A673 (cell line): ENCODE results near the gene CCR4. TPM values are rescaled to one million over a fixed set of nuclear protein-coding genes. Genes with fewer than 3 reads are reported as not detected.

Experiments used
- BruUV-seq: library from RNA; stranded (reverse); fragments of 400-500 nt; replicated peaks from 2 replicates; lab custom pipeline; 2021; lab: Mats Ljungman, UMichigan
- CTCF ChIA-PET: fragments of 300-600 bp; sonication (Branson Sonifier 250); formaldehyde crosslinking; loops from one replicate; lab custom pipeline; 2022; ENCODE audit warnings: antibody characterized with exemption; lab: Charles Lee
- POLR2A ChIA-PET: fragments of 300-600 bp; sonication (Branson Sonifier 250); formaldehyde crosslinking; loops from one replicate; lab custom pipeline; 2022; ENCODE audit warnings: antibody characterized with exemption; ENCODE audit not compliant: low non-redundant PET; lab: Charles Lee
- DNase-seq: peaks from one replicate; pipeline ENCODE4 v3.0.0-alpha.2; 2015; ENCODE audit warnings: low spot score
- H3K27ac ChIP-seq: fragments of 200-600 bp; sonication (generic); 2 replicates; pipeline ENCODE4 v1.5.1; 2016; ENCODE audit warnings: mixed run types, low read depth, mild to moderate bottlenecking, mixed read lengths, antibody characterized with exemption, low read length; ENCODE audit not compliant: poor library complexity, severe bottlenecking
- H3K27me3 ChIP-seq: fragments of 200-600 bp; sonication (generic); replicated peaks from 2 replicates; pipeline ENCODE4 v1.6.1; 2017; ENCODE audit warnings: mixed run types, low read depth, mild to moderate bottlenecking, mixed read lengths, antibody characterized with exemption, low read length; ENCODE audit not compliant: insufficient read depth, poor library complexity
- H3K36me3 ChIP-seq: fragments of 200-600 bp; sonication (generic); 2 replicates; pipeline ENCODE4 v1.6.1; 2016; ENCODE audit warnings: mixed run types, mild to moderate bottlenecking, mixed read lengths, antibody characterized with exemption, low read length; ENCODE audit not compliant: insufficient read depth, poor library complexity, severe bottlenecking
- H3K4me1 ChIP-seq: fragments of 200-600 bp; sonication (generic); 2 replicates; pipeline ENCODE4 v1.6.1; 2017; ENCODE audit warnings: mixed run types, mild to moderate bottlenecking, mixed read lengths, antibody characterized with exemption, low read length; ENCODE audit not compliant: insufficient read depth, poor library complexity, severe bottlenecking
- H3K4me3 ChIP-seq: fragments of 200-600 bp; sonication (generic); 2 replicates; pipeline ENCODE4 v1.5.1; 2016; ENCODE audit warnings: low read depth, mixed run types, mild to moderate bottlenecking, mixed read lengths, low read length; ENCODE audit not compliant: poor library complexity, severe bottlenecking
- H3K9me3 ChIP-seq: fragments of 200-600 bp; sonication (generic); 2 replicates; pipeline ENCODE4 v1.6.1; 2016; ENCODE audit warnings: mixed run types, low read depth, mild to moderate bottlenecking, mixed read lengths, antibody characterized with exemption, low read length; ENCODE audit not compliant: poor library complexity, severe bottlenecking
- EZH2 ChIP-seq: fragments of 200-600 bp; sonication (generic); IDR thresholded peaks from 2 replicates; pipeline ENCODE4 v1.6.1; 2017; ENCODE audit warnings: borderline replicate concordance, low read depth, mild to moderate bottlenecking, mixed read lengths, antibody characterized with exemption, low read length; ENCODE audit not compliant: poor library complexity, severe bottlenecking
- intact Hi-C: fragments of 100-400 bp; cut with micrococcal nuclease; formaldehyde crosslinking; loops from one replicate; pipeline ENCODE4 v1.10.0; 2022; ENCODE audit not compliant: unreplicated experiment
- total RNA-seq: library from RNA; stranded (reverse); gene quantifications from 2 replicates; pipeline ENCODE4 v1.2.3, GENCODE V29; 2021
- TF ChIP-seq, protein P1 (sequence below): fragments of 300-800, 200-600 bp; sonication (generic); conservative IDR thresholded peaks from 2 replicates; pipeline ENCODE4 v1.5.1; 2017; ENCODE audit warnings: low read depth, mild to moderate bottlenecking, antibody characterized with exemption, low read length, moderate library complexity, mixed read lengths

CCR4 gene
- total RNA-seq, 1 experiment from 2014 or later, result not detected

- intact Hi-C loops, result no loop called here
- no peak for DNase-seq
- no TSS peak for BruUV-seq
- Histone ChIP-seq H3K4me1 (no peaks in the 10 kb centered on the region), H3K4me3 (no peak overlapping the region), H3K27me3 (no peaks in the 10 kb centered on the region), H3K27ac (no peak overlapping the region), H3K36me3 (no peaks in the 10 kb centered on the region), H3K9me3 (no peaks in the 10 kb centered on the region)
- no peak for TF ChIP-seq EZH2
- TF ChIP-seq, protein P1, sequence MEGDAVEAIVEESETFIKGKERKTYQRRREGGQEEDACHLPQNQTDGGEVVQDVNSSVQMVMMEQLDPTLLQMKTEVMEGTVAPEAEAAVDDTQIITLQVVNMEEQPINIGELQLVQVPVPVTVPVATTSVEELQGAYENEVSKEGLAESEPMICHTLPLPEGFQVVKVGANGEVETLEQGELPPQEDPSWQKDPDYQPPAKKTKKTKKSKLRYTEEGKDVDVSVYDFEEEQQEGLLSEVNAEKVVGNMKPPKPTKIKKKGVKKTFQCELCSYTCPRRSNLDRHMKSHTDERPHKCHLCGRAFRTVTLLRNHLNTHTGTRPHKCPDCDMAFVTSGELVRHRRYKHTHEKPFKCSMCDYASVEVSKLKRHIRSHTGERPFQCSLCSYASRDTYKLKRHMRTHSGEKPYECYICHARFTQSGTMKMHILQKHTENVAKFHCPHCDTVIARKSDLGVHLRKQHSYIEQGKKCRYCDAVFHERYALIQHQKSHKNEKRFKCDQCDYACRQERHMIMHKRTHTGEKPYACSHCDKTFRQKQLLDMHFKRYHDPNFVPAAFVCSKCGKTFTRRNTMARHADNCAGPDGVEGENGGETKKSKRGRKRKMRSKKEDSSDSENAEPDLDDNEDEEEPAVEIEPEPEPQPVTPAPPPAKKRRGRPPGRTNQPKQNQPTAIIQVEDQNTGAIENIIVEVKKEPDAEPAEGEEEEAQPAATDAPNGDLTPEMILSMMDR, result no peak
- ChIA-PET CTCF (interaction anchor here (0.7 kb wide), 1 partner anchor 951 kb away, joined by 5 read pairs; no protein-coding TSS in a partner anchor), POLR2A (no interaction called here)
Measured at GRCh38 chr3:32996048-32996754, 44.8 kb downstream of the CCR4 start.

- Histone ChIP-seq H3K4me3 (no peak overlapping the region), H3K9me3 (no peaks in the 10 kb centered on the region), H3K27me3 (no peaks in the 10 kb centered on the region), H3K27ac (no peak overlapping the region), H3K36me3 (no peaks in the 10 kb centered on the region), H3K4me1 (no peaks in the 10 kb centered on the region)
- intact Hi-C loops, result no loop called here
- CTCF ChIA-PET, result no interaction called here
- POLR2A ChIA-PET, result no interaction called here
- no TSS peak for BruUV-seq
- DNase-seq, result no peak
- no peak for TF ChIP-seq EZH2
- TF ChIP-seq, protein P1, result no peak
Measured at GRCh38 chr3:32996755-32997091, 45.3 kb downstream of the CCR4 start.

DNA sequence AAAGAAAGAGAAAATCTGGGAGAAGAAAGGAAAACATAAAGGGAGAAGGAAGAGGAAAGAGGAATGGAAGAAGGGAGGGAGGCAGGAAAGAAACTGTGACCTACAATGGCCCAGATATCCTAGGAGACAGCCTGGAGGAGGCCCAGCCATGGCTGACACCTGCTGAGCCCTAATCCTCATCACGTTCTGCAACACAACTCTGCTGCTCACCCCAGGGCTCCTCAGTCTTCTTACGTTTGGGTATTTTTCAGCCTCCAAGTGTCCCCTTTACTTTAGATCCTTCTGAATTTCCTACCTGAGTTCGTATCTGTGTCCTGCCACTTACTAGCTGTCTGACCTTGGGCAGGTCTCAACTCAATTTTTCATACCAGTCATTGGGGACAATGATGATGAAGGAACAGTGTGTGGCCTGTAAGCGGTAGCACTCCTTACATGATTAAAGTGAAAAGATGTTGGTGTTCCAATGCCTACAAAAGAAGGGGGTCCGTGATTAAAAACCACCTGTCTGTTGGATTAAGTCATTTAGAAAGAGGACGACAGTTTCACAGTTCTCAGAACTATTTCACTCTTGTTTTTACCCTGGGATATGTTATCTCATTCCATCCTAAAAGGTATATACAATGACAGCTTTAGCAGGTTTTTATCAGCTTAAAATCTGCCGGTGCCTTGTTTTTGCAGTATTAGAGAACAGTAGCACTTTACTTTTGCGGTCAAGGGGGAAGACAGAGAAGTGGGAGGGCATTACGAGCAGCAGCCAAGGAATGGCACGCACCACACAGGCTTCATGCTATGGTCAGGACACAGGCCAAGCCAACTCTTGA is 47.4 kb downstream of the CCR4 start:
- Histone ChIP-seq H3K27me3 (no peaks in the 10 kb centered on the region), H3K27ac (no peak overlapping the region), H3K36me3 (no peaks in the 10 kb centered on the region), H3K4me3 (no peak overlapping the region), H3K4me1 (no peaks in the 10 kb centered on the region), H3K9me3 (no peaks in the 10 kb centered on the region)
- DNase-seq, result no peak
- TF ChIP-seq, protein P1, result no peak
- TF ChIP-seq EZH2, result no peak
- no TSS peak for BruUV-seq
- POLR2A ChIA-PET, result no interaction called here
- intact Hi-C loops, result no loop called here
- CTCF ChIA-PET, result no interaction called here
